GM18873 (cell line): ENCODE measurements around the gene ARHGEF2.

ENCODE experiments used
- ATAC-seq: cut with Tn5 transposase; IDR thresholded peaks from one replicate; pipeline ENCODE4 v1.9.1; 2021; ENCODE audit warnings: mild to moderate bottlenecking, moderate library complexity, moderate number of reproducible peaks; ENCODE audit not compliant: unreplicated experiment, low FRiP score

ARHGEF2 gene

GRCh38 chr1:155973723-155974122 is 4.6 kb downstream of the ARHGEF2 start:
- ATAC-seq = no peak

- no peak for ATAC-seq
Observed at GRCh38 chr1:155971910-155972809, 6.2 kb downstream of the ARHGEF2 start.

- ATAC-seq = no peak
Observed at GRCh38 chr1:155970531-155971167, 7.7 kb downstream of the ARHGEF2 start.

GRCh38 chr1:155969377-155969791 is 9.0 kb downstream of the ARHGEF2 start:
- ATAC-seq = no peak

GRCh38 chr1:155968670-155969069 is 9.7 kb downstream of the ARHGEF2 start:
- no peak for ATAC-seq

GRCh38 chr1:155968051-155968400 is 10.3 kb downstream of the ARHGEF2 start:
- ATAC-seq = no peak

- no peak for ATAC-seq
Observed at GRCh38 chr1:155967341-155968050, 10.9 kb downstream of the ARHGEF2 start.

- no peak for ATAC-seq
Observed at GRCh38 chr1:155966750-155967149, 11.6 kb downstream of the ARHGEF2 start.

- no peak for ATAC-seq
Observed at GRCh38 chr1:155966135-155966534, 12.2 kb downstream of the ARHGEF2 start.

GRCh38 chr1:155964193-155964592 is 14.2 kb downstream of the ARHGEF2 start:
- no peak for ATAC-seq

GRCh38 chr1:155962599-155963211 is 15.6 kb downstream of the ARHGEF2 start:
- no peak for ATAC-seq

- no peak for ATAC-seq
Observed at GRCh38 chr1:155961937-155962336, 16.4 kb downstream of the ARHGEF2 start.

- no peak for ATAC-seq
Observed at GRCh38 chr1:155960081-155960745, 18.1 kb downstream of the ARHGEF2 start.

GRCh38 chr1:155957411-155957915 is 20.9 kb downstream of the ARHGEF2 start:
- no peak for ATAC-seq

- ATAC-seq = no peak
Observed at GRCh38 chr1:155954645-155955044, 23.7 kb downstream of the ARHGEF2 start.

GRCh38 chr1:155952505-155952890 is 25.8 kb downstream of the ARHGEF2 start:
- ATAC-seq = no peak

- no peak for ATAC-seq
Observed at GRCh38 chr1:155951753-155952504, 26.4 kb downstream of the ARHGEF2 start.

- ATAC-seq = no peak
Observed at GRCh38 chr1:155950829-155951228, 27.5 kb downstream of the ARHGEF2 start.

GRCh38 chr1:155947741-155948140 is 30.6 kb downstream of the ARHGEF2 start:
- no peak for ATAC-seq
